G401.6 (cell line): ENCODE data around the gene WTIP.
"Not testable (repeated sequence)": the region's sequence is repeated elsewhere in the genome, so short reads cannot be mapped to it uniquely, and the experiment has no call there.

Experiments used
- FAIRE-seq: peaks from 2 replicates; lab custom pipeline; 2012; peaks lifted over from hg19 to GRCh38; lab: Jason Lieb, UNC

WTIP gene

DNA sequence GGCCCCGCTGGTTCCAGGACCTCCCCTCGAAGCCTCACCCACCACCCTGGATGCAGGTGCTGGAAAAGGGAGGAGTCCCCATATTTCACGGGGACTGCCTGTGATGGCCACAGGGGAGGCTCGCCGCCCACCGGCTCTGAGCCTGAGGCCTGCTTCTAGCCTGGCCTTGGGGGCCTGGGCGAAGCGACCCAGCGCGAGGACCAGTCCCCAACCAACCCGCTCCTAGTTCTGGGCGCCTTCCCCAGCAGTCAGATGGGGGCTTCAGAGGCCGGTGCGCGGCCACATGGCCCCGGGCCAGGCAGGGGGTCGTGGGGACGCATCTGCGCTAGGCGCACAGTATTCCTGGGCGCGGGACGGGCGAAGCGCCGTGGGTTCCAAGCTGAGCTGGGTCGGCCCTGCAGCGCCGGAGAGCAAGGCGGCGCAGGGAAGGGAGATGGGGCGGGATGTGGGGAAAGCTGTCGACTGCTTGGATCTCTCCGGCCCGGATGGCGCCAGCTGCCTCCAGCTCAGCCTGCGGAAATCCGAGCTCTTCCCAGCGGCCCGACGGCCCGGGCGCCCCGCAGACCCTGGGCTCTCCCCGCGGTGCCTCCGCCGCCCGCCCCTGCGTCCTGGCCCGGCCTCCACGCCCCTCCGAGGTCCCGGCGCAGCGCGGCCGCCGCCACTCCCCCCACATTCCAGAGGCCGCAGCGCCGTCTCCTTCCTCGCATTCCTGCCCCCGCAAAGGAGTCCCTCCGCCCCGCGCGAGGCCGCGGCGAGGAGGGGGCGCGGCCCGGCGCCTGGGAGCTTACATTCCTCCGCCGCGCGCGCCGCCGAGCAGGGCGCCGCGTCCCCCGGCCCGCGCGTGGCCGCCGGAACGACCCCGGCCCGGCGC is at the start of gene WTIP:
Gene WTIP, plus strand, starts transcription at position 788 of the 871 bp plus-strand sequence. CDS start 217 bp downstream, outside the sequence.
- no peak for FAIRE-seq

DNA sequence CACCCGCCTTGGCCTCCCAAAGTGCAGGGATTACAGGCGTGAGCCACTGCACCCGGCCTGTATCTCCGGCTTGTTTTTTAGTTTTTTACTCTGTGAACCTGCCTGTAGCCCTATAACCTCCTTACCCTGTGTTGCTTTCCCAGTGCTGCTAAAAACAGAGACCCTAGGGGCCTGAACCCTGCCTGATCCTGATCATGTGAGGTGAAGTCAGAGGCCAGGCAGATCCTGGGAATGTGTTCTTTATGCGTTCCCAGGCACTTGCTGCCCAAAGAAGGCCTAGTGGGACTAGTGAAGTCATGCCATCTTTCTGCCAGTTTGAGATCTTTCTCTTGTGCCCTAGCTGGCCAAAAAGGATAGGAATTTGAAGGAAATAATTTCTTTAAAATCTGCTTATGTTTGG is 48.8 kb upstream of the WTIP start:
- FAIRE-seq = no peak

DNA sequence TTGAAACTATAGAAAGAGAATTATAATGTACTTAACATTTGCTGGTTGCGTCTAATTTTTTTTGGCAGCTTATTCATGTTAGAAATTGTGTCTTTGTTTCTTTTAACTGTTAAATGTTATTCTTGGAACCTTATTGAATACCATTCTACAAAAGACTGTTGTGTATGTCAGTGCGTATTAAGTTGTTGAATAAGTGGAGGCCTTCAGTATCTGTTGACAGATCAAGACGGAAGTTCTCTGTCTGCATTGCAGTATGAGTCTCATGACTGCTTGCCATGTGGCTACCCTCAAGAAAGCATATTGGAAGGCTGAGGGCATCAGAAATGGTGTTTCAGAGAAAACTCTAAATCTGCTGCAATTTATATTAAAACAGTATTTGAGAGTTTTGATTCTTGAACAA is 44.8 kb upstream of the WTIP start:
- FAIRE-seq = no peak

DNA sequence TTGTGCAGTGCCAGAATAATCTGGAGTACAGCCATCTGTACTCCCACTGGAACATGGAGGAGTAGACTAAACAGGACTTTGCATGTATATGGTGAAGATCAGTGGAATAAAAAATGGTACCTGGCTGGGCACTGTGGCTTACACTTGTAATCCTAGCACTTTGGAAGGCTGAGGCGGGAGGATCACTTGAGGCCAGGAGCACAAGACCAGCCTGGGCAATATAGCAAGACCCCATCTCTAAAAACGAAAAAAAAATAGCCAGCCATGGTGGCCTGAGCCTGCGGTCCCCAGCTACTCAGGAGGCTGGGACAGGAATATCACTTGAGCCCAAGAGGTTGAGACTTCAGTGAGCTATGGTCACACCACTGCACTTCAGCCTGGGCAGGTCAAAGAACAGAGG is 33.4 kb upstream of the WTIP start:
- no peak for FAIRE-seq

DNA sequence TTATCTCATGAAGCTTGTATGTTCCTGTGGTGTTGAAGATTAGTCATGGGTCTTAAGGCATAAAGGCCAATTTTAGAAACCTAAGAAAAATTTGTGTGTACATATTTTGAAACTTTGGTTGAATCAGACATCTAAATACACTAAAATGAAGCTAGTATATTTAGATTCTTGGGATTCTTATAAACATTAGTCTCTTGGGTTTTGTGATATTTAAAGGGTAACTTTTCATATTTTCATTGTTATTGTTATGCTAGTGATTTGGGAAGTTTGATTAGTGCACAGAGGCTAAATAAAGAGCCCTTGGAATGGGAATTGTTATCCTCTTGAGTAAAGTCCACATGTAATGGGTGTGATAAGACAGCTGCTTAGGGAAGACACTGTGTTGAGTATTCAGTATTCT is 28.8 kb upstream of the WTIP start:
- no peak for FAIRE-seq

DNA sequence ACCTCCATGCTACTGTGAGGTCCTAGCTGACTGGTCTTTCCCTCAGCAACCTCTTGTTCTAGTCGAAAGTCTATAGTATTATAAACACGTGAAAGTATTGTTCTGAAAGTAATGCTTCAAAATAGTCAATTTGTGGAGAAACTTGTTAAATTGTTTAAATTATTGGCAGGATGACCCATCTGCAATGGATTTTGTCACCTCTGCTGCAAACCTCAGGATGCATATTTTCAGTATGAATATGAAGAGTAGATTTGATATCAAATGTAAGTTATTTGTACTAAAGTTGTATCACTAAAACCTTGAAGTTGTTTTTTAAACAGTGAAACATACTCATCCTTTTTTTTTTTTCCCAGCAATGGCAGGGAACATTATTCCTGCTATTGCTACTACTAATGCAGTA is 27.5 kb upstream of the WTIP start:
- FAIRE-seq = no peak

DNA sequence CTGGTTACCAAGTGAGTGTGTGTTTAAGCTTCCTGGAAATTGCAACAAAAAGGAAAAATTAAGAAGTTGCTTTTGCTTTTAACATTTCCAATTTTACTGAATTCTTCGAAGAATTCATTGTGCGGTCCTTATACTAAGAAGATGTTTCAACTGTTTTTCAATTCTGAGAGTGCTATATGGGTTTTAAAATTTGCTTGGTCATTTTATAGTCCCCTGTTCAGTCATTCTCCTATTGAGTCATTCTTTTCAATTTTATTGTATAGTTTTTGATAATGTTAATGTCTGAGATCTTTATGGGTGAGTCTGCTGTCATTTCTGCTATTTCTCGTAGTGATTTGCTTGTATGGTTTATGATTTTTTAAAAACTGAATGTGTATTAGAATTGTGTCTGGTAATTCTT is 26.9 kb upstream of the WTIP start:
- no peak for FAIRE-seq

DNA sequence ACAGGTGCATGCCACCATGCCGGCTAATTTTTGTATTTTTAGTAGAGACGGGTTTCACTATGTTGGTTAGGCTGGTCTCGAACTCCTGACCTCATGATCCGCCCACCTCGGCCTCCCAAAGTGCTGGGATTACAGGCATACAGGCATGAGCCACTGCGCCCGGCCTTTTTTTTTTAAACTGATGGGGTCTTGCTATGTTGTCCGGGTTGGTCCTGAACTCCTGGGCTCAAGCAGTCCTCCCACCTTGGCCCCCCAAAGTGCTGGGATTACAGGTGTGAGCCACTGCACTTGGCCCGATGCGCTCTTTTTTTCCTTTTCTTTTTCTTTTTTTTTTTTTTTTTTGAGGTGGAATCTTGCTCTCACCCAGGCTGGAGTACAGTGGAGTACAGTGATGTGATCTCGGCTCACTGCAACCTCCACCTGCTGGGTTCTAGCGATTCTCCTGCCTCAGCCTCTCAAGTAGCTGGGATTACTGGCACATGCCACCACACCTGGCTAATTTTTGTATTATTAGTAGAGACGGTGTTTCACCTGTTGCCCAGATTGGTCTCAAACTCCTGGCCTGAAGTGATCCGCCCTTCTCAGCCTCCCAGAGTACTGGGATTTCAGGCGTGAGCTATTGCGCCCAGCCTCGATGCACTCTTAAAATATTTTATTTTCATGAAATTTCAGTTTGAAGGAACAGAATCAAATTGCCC is 25.6 kb upstream of the WTIP start:
- not testable (repeated sequence) for FAIRE-seq

DNA sequence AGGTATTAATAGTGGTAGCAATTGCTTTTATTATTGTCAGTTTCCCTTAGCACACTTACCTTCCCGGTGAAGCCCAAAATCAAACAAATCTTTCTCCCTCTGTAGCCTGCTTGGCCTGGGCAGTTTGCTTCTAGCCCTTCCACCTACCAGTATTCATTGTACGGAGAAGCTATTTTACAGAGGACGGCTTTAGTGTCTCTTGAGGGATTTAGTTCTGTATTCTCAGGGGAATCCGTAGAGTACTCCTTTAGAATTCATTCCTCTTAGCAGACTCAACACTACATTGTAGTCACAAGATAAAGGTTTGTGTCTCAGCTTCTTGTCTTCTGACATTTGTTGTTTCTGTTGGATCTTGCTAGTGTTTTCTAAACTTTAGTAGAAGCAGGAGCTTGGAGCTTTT is 24.1 kb upstream of the WTIP start:
- no peak for FAIRE-seq

DNA sequence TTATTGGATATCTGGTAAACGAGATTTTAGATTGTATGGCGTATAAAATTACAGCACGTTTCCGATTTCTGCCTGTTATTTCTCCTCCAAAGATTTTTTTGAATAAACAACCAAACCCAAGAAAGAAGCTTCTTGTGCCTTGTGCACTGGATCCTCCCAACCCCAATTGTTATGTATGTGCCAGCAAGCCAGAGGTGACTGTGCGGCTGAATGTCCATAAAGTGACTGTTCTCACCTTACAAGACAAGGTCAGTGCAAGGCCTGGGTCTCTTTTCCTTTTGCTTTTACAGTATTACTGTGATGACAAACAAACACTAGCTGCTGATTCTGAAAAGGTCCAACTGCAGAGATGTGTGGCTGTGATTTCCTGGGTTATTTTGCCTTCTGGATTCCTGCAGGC is 22.9 kb upstream of the WTIP start:
- no peak for FAIRE-seq

DNA sequence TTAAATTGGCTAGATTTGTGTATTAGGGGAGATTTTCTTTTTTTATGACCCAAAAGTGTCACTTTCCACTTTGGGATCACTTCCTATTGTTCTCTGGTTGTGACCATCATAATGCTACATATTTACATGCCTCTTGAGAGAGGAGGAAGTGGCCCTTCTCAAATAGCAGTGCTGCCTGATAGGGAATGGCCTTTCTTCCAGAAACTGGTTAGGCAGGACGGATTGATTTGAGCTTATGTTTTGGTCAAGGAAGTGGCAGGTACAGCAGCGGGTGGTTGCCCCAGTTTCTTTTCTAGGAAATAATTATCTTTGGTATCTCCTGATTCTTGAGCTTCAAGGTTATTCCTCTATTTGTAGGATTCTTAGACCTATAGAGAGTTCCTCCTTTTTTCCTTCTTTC is 21.9 kb upstream of the WTIP start:
- FAIRE-seq = no peak

DNA sequence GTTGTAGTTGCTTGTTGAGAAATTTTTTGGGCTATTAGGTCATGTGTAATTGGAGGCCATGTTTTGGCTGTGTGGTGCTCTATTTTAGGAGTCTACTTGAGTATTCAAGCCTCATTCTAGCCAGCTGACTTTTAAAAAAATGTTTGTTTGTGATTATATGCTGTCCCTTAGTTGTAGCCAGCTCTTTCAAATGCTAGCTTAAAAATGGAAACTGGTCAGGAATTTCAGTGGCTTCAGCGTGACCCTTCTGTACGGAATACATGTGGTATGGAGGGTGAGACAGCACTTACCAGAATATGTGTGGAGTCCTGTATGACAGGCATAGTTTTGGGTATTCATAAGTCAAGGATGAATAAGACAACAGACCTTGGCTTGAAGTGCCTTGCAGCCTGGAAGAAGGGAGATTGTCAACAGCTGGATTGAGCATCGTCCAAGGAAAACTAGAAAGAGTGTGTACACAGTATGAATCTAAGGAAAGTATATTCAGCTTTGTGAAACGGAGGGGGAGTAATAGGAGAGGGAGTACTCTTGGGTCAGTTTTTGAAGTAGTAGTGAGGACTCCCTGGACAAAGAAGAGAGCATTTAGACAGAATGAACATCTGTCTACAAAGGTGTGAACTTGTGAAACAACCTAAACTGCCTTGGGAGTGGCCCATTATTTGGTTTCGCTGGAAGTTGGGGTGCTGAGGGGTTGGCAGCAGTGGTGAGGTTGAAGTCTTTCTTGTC is 20.0 kb upstream of the WTIP start:
- FAIRE-seq = no peak

DNA sequence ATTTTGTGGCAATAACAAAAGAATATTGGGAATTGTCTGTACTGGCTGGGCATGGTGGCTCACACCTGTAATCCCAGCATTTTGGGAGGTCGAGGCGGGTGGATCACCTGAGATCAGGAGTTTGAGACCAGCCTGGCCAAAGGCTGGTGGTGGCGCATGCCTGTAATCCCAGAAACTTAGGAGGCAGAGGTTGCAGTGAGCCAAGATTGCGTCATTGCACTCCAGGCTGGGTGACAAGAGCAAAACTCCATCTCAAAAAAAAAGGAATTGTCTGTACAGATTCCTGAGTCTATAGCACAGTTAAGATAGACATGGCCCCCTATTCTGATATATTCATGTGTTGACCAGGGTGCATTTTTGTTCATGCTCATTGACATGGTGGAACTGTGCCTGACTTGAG is 16.8 kb upstream of the WTIP start:
- FAIRE-seq = not testable (repeated sequence)

DNA sequence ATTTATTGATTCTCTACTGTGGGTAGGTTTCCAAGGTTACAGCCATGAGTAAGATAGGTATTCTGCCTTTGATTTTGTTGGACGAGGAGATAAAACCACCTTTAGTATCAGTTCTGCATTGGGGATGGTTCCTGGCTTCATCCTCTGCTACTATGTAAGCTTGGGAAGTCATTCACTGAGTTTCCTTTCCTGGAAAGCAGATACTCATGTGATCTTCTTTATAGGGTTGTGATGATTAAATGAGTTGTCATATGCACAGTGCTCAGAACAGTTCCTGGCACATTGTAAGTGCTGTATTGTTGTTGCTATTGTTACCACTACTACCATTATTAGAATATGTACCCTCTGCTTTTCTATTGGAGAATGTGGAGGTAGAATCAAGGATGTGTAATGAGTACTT is 13.1 kb upstream of the WTIP start:
- no peak for FAIRE-seq

DNA sequence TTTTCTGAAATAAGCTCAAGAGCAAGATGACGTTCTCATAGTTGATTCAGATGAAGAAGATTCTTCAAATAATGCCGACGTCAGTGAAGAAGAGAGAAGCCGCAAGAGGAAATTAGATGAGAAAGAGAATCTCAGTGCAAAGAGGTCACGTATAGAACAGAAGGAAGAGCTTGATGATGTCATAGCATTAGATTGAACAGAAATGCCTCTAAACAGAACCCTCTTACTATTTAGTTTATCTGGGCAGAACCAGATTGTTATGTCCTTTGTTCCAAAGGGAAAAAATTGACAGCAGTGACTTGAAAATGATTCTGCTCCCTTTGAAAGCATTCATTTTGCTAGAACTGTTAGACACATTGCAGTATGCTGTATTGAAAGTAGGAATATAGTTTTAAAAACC is 12.5 kb upstream of the WTIP start:
- not testable (repeated sequence) for FAIRE-seq

DNA sequence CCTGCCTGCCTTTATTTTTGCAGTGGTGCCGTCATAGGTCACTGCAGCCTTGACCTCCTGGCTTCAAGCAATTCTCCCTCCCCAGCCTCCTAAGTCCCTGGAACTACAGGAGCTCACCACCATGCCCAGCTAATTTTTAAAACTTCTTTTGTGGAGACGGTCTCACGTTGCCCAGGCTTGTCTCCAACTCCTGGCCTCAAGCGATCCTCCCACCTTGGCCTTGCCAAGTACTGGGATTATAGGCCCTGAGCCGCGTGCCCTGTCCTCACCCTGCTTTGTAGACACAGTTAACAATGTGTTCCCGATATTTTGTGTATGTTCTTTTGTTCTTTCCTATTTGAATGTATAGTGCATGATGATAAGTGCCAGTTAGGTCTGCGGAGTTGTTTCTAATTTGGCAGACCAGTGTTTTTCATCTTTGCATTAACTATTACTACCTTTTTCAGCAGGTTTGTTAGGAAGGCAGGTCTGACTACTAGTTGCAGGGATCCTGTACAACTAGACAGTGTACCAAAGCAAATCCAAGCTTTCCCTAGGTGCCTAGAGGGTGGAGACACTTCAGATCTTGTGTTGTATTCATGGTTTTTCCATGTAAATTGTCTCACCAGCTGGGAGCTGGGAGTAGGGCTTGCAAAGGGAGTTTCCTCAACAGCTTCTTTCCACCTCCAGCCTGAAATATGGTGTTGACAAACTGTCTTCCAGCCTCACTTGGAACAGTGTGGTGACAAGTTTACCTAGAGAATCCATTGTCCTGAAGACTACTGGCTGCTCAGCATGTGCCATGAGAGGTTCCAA is 9.5 kb upstream of the WTIP start:
- FAIRE-seq = no peak

DNA sequence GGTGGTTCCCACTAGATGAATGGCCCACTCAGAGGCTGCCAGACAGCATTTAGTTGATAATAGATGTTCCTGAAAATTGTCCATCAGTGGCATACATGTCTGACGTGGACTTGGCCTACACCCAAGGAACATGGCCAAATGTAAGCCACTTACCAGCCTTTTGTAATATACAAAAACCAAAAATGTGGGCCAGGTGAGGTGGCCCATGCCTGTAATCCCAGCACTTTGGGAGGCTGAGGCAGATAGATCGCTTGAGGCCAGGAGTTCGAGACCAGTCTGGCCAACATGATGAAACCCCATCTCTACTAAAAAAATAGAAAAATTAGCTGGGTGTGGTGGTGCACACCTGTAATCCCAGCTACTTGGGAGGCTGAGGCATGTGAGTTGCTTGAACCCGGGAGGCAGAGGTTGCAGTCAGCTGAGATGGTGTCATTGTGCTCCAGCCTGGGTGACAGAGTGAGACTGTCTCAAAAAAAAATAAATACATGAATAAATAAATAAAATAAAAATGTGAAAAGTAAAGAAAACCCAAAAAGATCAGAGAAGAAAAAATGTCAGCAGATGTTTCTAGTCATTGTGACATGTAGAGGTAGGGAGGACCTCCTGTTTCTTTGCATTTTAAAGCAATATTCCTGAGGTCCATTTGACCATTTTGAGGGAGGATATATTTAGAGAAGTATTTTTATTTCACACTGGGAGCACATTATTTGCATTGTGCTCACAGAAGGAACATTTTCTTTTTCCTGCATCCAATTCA is 7.1 kb upstream of the WTIP start:
- no peak for FAIRE-seq

DNA sequence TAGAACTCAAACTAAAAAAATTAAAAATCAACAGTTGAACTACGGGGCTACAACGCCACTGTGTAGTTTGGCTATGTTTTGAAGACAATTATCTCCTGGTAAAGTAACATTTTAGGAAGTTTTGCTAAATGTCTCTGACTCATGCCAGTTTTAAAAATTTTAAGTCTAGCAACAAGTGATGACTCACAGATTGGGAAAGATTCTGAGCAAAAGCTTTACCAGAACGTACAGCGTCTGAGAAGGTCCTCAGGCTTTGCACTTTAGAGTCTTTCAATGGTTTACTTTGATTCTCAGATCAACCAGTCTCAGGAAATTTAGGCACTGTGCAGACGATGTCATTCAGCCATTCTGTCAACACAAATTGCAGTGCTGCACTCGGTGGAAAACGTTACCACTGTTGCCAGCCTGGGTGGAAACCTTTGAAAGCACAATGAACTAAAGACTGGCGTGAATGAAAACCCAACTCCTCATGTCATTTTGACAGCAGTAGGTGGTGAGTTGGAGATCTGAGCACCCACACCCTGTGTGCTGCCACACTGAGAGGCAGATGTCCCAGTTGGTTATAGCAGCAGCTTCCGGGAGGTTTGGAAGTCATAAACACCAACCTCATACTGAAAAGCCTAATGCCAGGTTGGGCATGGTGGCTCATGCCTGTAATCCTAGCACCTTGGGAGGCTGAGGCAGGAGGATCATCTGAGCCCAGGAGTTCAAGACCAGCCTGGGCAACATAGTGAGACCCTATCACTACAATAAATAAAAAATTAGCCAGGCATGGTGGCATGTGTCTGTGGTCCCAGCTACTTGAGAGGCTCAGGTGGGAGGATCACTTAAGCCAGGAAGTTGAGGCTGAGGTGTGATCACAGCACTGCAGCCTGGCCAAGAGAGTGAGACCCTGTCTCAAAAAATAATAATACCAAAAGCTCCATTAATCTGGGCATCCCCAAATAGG is 6.3 kb upstream of the WTIP start:
- no peak for FAIRE-seq

DNA sequence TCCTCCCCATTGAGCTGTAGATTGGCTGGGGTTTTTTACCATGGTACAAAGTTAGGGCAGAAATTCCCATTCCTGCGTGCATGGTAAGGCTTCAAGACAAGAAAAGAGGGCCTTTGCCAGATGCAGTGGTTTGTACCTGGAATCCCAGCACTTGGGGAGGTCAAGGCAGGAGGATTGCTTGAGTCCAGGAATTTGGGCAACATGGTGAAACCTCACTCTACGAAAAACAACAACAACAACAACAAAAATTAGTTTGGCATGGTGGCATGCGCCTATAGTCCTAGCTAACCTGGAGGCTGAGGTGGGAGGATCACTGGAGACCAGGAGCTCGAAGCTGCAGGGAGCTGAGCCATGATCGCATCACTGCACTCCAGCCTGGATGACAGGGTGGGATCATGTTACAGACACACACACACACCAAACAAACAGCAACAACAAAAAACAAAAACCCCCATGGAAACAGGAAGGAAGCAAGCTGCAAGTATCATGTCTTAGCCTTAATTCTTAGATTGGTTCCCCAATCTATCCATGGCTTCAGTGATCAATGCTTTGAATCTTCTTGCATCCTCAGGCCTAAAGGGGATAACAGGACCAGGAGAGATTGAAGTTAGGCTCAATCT is 5.5 kb upstream of the WTIP start:
- no peak for FAIRE-seq

DNA sequence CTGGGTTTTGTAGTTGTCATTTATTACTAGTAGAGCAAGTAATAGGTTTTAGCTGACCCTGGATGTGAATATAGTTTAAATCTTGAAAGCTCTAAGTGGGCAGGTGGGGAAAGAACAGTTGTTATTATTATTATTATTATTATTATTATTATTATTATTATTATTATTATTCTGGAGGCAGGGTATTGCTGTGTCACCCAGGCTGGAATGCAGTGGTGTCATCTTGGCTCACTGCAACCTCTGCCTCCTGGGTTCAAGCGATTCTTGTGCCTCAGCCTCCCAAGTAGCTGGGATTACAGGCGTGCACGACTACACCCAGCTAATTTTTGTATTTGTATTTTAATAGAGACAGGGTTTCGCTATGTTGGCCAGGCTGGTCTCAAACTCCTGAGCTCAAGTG is 3.1 kb upstream of the WTIP start:
- FAIRE-seq = not testable (repeated sequence)
